ENCODE measurements around the gene IGFLR1. TPM values are rescaled to one million over a fixed set of nuclear protein-coding genes. Genes with fewer than 3 reads are reported as not detected.
"Not testable (repeated sequence)": the region's sequence is repeated elsewhere in the genome, so short reads cannot be mapped to it uniquely, and the experiment has no call there.

Gene IGFLR1
- total RNA-seq, 1 experiment from 2014 or later, result 31.2 TPM

DNA sequence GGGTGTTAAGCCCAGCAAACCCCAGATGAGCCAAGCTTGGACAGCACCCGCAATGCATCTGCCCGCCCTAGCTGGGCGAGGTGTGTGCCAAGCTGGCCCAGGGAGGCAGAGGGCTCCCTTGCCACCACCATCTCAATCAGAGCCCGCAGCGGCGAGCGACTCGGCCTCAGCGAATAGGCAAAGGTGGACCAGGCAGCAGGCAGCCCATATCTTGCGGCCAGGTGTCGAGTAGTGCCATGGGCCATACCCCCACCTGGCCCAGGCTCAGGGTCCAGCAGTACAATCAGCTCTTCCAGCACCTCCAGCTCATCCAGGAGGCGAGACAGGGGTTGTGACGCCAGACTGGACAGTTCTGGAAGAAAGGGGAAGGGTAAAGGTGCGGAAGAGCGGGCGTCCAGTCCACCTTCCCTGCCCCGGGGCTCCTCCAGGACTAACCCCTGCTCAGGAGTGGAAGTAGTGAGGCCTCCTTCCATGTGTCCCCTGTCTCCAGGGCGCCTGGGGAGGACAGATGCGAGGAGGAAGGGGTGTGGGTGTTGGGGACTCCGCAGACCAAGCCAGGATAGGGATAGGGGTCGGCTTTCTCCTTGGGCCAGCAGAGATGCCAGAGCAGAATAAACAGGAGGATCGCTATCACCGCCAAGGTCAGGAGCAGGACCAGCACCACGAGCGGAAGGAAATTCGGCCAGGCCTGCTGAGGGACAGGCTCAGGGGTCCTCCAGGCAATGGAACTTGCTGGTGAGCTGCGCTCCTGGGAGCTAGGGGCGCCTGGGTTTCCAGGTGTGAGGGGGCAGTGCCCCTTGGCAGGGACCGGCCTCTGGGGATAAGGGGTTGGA lies 2.8 kb downstream of the IGFLR1 start:
- no peak for DNase-seq (ENCODE audit: low spot score)

DNA sequence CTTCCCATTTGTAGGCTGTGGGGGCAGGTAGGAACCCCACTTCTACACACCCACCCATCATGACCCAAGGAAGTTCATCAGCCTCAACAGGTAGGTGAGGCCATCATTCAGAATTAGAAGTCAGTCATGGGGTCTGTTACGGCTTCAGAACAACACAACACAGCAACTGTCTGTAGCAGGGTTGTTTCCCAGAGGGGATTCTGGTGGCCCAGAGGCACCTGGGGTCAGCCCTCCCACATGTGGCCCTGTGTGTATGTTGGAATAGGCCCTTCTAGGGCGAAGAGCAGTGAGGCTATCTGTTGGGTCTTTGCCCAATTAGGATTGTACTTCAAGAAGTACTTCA lies 3.4 kb downstream of the IGFLR1 start:
- no peak for DNase-seq (ENCODE audit: low spot score)

DNA sequence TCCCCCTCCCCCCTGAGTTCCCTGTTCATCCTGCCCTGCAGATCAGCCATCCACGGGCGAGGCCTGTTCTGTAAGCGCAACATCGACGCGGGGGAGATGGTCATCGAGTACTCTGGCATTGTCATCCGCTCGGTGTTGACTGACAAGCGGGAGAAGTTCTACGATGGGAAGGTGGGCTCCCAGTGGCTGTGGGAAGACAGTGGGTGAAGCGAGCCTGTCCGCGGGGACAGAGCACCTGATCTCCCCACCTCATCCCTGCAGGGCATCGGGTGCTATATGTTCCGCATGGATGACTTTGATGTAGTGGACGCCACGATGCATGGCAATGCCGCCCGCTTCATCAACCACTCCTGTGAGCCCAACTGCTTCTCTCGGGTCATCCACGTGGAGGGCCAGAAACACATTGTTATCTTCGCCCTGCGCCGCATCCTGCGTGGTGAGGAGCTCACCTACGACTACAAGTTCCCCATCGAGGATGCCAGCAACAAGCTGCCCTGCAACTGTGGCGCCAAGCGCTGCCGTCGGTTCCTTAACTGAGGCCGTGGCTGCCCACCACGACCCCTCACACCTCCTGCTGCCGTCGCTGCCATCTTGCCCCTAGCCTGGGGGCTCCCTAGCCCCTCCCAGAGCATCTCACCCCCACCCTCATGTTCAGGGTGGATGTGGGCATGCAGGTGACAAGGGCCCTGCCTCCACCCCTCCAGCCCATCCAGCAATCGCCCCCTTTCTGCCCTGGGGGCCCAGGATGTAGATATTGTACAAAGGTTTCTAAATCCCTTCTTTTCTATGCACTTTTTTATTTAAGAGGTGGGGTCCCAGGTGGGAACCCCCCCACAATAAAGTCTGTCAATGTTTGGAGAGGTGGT lies 4.0 kb downstream of the IGFLR1 start:
- DNase-seq (ENCODE audit: low spot score), result no peak

DNA sequence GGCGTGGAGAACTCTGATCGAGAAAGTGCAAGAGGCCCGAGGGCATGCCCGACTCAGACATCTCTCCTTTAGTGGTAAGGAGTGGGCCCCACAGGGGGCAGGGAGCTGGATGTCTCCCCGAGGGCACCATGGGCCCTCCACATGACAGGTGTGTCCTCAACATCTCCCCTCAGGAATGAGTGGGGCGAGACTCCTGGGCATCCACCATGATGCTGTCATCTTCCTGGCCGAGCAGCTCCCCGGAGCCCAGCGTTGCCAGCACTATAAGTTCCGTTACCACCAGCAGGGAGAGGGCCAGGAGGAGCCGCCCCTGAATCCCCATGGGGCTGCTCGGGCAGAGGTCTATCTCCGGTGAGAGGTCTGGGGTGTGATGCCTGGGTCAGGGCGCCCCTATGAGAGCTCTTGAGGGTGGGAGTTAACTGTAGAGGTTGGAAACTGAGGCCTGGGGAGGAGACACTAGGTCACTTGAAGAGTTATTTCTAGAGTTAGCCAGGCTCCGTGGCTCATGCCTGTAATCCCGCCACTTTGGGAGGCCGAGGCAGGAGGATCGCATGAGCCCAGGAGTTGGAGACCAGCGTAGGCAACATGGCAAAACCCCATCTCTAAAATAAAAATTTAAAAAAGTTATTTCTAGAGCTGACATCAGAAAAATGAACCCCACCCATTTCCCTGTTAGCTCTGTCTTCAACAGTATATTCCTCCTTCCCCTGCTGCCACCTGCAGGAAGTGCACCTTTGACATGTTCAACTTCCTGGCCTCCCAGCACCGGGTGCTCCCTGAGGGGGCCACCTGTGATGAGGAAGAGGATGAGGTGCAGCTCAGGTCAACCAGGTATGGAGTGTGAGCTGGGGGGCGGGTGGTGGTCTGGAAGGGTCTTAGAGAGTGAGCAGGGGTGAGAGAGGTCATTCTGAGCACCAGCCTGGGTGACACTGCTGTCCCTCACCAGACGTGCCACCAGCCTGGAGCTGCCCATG lies 5.1 kb downstream of the IGFLR1 start:
- DNase-seq (ENCODE audit: low spot score), result no peak

DNA sequence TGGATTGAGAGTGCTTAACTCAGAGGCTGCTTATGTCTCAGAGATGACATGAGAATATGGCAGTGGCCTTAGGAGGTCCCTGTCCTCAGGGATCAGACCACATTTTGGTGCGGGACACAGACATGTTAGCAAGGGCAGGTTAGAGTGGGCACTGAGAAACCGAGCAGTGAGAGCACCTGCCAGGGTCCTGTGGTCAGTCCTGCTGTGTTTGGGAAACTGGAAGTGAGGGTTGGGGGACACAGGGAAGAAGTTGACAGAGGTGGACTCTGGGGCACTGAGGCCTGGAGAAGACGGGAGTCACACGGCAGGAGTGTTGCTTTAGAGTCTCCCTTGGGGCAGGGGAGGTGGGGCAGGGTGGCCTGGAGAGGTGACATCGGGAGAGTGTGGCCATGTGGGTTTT lies 7.4 kb downstream of the IGFLR1 start:
- DNase-seq (ENCODE audit: low spot score), result no peak

DNA sequence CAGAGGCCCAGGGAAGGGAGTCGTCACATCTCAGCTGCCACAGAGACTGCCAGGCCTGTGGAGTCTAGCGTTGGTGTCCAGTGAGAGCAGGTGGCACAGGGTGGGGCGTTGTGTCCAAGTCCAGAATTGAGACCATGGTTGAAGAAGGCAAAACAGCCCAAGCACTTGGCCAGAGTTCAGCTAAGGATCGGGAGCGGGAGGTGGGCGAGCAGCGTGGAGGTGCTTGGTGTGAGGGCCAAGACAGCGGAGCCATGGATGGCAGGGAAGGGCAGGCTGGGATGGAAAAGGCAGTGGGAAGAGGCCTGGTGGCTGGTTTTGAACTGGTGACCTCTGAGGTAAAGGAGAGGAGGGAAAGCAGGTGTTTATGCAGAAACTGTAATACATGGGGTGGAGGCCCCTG lies 8.0 kb downstream of the IGFLR1 start:
- no peak for DNase-seq (ENCODE audit: low spot score)

DNA sequence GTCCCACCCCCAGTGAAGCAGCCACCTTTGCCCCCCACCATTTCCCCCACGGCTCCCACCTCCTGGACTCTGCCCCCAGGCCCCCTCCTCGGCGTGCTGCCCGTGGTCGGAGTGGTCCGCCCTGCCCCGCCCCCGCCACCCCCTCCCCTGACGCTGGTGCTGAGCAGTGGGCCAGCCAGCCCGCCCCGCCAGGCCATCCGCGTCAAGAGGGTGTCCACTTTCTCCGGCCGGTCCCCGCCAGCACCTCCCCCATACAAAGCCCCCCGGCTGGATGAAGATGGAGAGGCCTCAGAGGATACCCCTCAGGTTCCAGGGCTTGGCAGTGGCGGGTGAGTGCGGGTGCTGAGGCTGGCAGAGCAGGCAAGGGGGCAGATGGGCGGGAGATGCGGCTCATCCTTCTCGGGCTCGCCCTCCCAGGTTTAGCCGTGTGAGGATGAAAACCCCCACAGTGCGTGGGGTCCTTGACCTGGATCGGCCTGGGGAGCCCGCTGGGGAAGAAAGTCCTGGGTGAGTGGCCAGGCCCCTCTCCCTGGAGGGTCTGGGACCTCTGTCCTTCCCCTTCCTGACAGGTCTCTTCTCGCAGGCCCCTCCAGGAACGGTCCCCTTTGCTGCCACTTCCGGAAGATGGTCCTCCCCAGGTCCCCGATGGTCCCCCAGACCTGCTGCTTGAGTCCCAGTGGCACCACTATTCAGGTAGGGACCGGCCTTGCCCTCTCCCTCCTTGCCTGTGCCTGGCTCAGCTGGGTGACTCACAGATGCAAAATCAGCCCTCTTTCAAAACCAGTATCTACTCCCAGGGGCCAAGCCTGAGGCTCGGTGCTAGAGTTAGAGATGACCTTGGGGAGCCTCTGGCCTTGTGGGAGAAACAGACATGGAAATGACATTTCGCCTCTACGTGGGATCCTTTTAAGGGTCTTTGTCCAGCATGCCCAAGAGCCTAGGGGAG lies 8.8 kb downstream of the IGFLR1 start:
- DNase-seq (ENCODE audit: low spot score), result no peak

DNA sequence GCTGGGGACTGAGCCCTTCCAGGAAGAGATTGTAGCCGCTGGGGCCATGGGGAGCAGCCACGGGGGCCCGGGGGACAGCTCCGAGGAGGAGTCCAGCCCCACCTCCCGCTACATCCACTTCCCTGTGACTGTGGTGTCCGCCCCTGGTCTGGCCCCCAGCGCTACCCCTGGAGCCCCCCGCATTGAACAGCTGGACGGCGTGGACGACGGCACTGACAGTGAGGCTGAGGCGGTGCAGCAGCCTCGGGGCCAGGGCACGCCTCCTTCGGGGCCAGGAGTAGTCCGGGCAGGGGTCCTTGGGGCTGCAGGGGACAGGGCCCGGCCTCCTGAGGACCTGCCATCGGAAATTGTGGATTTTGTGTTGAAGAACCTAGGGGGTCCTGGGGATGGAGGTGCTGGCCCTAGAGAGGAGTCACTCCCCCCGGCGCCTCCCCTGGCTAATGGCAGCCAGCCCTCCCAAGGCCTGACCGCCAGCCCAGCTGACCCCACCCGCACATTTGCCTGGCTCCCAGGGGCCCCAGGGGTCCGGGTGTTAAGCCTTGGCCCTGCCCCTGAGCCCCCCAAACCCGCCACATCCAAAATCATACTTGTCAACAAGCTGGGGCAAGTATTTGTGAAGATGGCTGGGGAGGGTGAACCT lies 9.6 kb downstream of the IGFLR1 start:
- DNase-seq (ENCODE audit: low spot score), result no peak

DNA sequence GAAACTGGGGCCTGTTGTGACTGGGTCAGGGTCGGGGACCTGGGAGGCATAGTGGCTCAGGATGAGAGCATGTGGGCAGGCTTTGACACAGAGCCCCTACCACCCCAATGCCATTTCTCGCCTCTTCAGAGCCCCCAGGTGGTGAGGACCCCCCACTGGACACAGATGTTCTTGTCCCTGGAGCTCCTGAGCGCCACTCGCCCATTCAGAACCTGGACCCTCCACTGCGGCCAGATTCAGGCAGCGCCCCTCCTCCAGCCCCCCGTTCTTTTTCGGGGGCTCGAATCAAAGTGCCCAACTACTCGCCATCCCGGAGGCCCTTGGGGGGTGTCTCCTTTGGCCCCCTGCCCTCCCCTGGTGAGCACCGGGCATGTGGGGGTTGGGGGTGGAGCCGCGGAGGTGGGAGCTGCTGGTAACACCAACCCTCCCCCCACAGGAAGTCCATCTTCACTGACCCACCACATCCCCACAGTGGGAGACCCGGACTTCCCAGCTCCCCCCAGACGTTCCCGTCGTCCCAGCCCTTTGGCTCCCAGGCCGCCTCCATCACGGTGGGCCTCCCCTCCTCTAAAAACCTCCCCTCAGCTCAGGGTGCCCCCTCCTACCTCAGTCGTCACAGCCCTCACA lies 10.4 kb downstream of the IGFLR1 start:
- DNase-seq (ENCODE audit: low spot score), result no peak

DNA sequence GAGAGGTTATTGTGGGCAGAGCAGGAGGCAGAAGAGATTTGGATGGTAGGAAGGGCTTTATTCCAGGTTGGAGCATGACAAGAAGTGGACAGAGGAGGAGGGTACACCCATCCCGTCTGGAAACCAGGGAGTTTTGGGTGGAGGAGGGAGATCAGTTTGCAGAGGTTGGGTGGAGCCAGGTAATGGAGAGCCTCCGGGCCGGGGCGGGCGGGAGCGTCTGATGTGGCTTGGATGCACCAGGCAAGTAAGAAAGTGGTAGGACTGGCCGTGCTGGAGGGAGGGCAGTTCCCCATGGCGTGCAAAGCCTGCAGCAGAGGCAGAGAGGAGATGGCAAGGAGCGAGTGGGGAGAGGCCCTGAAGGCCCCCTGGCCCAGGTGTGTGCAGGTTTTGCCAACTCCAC lies 10.9 kb downstream of the IGFLR1 start:
- DNase-seq (ENCODE audit: low spot score), result no peak

DNA sequence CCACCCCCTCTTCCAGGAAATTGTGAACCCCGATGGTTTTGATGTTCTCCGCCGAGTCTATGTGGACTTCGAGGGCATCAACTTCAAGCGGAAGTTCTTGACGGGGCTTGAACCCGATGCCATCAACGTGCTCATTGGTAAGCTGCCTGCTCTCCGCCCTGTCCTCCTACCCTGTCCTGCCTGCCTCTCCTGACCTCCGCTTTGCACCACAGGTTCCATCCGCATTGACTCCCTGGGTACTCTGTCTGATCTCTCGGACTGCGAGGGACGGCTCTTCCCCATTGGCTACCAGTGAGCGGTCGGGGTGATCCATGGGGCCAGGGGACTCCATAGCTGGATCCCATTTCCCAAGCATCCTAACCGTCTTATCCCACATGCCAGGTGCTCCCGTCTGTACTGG lies 11.9 kb downstream of the IGFLR1 start:
- DNase-seq (ENCODE audit: low spot score), result no peak

DNA sequence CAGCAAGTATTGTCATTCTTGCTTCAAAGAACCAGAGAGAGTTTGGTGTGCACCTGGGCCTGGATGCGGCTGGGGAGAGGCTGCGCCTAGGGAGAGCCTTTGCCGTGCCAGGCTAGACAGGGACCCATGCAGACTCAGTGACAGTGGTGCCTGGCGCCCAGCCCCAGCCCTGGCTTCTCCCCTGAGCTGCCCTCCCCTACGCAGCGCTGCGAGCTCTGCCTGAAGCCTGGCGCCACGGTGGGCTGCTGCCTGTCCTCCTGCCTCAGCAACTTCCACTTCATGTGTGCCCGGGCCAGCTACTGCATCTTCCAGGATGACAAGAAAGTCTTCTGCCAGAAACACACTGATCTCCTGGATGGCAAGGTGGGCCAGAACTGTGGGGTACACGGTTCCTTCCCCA lies 12.5 kb downstream of the IGFLR1 start:
- no peak for DNase-seq (ENCODE audit: low spot score)

DNA sequence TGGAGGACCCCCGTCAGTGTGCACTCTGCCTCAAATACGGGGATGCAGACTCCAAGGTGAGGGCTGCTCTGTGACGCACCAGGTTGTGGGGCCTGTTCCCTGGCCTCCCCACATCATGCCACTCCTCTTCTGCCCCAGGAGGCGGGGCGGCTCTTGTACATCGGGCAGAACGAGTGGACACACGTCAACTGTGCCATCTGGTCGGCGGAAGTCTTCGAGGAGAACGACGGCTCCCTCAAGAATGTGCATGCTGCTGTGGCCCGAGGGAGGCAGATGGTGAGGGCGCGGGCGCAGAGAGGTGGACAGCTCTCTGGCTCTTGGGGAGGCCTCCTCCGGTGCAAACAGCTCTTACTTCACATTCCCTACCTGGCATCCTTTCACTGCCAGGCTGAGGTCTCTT lies 13.2 kb downstream of the IGFLR1 start:
- DNase-seq (ENCODE audit: low spot score), result no peak

DNA sequence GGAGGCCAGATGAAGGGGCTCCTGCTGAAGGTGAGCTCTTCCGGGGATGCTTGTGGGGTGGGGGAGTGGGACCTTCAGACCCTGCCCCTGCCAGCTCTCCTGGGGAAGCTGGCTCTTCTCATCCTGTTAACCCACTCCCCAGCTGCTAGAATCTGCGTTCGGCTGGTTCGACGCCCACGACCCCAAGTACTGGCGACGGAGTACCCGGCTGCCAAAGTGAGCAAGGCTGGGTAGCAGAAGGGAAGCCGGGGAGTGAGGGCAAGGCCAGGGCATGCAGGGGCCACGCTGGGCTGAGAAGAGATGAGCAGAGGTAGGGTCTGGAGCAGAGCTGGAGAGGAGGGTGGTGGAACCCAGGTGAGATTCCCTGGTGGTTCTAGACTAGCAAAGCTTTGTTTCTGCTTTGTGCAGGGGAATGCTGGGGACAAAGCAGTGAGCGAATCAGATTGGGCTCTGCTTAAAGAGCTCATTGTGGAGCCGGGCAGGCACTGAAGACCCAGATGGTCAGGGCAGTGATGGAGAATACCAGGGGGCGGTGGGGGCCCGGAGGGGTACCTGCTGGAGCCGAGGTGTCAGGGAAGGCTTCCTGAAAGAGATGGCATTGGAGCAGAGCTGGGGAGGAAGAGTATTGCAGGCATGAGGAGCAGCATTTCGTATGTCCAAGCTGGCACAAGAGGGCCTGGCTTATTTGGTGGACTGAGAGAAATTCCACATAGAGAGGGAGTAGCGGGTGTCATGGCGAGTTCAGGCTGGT lies 14.1 kb downstream of the IGFLR1 start:
- DNase-seq (ENCODE audit: low spot score), result no peak

DNA sequence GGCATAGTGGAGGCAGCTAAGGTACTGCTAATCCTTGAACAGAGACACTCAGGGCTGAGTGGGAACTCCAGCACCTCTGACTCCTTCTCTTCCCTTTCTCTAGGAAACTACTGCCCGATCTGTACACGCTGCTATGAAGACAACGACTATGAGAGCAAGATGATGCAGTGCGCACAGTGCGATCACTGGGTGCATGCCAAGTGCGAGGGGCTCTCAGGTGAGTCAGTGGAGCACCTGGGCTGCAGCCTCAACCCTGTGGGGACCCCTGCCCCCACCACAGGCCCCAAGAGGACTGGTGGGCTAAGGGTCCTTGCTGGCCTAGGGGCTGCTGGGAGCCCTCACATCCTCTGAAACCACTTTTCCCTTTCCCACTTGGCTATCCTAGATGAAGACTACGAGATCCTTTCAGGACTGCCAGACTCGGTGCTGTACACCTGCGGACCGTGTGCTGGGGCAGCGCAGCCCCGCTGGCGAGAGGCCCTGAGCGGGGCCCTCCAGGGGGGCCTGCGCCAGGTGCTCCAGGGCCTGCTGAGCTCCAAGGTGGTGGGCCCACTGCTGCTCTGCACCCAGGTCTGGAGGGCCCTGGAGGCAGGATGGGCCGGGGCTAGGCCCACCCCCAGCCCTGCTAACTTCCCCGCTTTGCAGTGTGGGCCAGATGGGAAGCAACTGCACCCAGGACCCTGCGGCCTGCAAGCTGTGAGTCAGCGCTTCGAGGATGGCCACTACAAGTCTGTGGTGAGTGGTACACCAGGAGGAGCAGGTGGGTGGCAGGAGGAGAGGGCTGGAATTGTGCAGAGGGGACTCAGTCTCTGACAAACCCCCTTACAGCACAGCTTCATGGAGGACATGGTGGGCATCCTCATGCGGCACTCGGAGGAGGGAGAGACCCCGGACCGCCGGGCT lies 14.9 kb downstream of the IGFLR1 start:
- no peak for DNase-seq (ENCODE audit: low spot score)

DNA sequence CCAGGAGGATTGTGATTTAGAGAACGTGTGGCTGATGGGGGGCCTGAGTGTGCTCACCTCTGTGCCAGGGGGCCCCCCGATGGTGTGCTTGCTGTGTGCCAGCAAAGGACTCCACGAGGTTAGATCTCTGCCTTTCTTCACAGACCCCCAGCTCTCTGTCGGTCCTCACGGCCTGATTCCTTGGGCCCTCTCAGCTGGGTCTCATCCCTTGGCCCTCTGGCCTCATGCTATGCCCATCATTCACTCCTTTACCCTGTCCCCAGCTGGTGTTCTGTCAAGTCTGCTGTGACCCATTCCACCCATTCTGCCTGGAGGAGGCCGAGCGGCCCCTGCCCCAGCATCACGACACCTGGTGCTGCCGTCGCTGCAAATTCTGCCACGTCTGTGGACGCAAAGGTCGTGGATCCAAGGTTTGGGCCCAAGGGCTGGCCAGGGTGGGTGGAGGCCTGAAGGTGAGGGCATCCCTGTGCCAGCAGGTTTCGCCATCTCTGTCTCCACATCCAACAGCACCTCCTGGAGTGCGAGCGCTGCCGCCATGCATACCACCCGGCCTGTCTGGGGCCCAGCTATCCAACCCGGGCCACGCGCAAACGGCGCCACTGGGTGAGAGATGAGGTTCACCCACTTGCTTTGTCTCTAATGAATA lies 16.9 kb downstream of the IGFLR1 start:
- no peak for DNase-seq (ENCODE audit: low spot score)

DNA sequence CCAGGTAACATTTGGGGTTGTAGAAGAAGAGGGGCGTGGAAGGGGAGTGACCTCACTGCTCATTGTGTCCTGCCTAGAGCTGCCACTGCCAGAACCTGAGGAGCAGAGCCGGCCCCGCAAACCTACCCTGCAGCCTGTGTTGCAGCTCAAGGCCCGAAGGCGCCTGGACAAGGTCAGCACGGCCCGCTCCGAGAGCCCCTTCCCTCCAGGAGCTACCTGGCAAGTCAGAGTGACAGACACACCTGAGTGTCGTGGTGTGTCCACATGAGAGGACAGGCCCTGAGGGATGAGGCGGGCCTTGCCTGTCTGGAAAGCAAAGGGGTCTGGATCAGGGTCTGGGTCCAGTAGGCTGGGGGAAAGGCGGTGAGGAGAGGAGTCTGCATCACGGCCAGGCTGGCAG lies 17.7 kb downstream of the IGFLR1 start:
- no peak for DNase-seq (ENCODE audit: low spot score)

DNA sequence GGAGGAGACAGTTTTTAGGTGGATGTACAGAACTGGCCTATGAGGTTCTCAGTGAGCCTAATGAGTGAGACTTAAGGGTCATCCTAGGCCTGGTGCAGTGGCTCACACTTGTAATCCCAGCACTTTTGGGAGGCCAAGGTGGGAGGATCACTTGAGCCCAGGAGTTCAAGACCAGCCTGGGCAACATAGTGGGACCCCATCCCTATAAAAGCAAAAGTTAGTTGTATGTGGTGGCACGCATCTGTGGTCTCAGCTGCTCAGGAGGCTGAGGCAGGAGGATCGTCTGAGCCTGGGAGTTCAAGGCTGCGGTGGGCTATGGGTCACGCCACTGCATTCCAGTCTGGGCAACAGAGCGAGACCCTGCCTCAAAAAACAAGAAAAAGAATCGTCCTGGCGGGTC lies 18.1 kb downstream of the IGFLR1 start:
- DNase-seq (ENCODE audit: low spot score), result not testable (repeated sequence)
